BJ (cell line): ENCODE data around the gene P2RX3. TPM values are rescaled to one million over a fixed set of nuclear protein-coding genes. Genes with fewer than 3 reads are reported as not detected.

Experiments used
- CTCF ChIA-PET: fragments of 350-600 bp; formaldehyde crosslinking; extraction: SDS; loops from one replicate; lab custom pipeline; 2021; ENCODE audit warnings: antibody characterized with exemption, inconsistent platforms; lab: Yijun Ruan, JAX
- POLR2A ChIA-PET: fragments of 300-600 bp; sonication (Branson Sonifier 250); formaldehyde crosslinking; extraction: SDS; loops from one replicate; lab custom pipeline; 2021; ENCODE audit warnings: antibody characterized with exemption; lab: Charles Lee
- DNase-seq: peaks from one replicate; pipeline ENCODE4 v3.0.0-alpha.2; 2011; ENCODE audit warnings: low read depth
- H3K27me3 ChIP-seq: 2 replicates; pipeline ENCODE4 v1.6.0; 2011; ENCODE audit warnings: low read length; ENCODE audit not compliant: control insufficient read depth, insufficient read depth
- H3K36me3 ChIP-seq: 2 replicates; pipeline ENCODE4 v1.5.1; 2011; ENCODE audit warnings: low read length; ENCODE audit not compliant: control insufficient read depth, insufficient read depth
- H3K4me3 ChIP-seq: 2 replicates; pipeline ENCODE4 v1.5.1; 2011; ENCODE audit warnings: low read depth, mild to moderate bottlenecking, control low read depth, low read length
- polyA plus RNA-seq: library from polyadenylated mRNA; depleted of rRNA; stranded (reverse); fragments of >200 nt; gene quantifications from 2 replicates; pipeline ENCODE4 v1.2.3, GENCODE V29; 2011
- TF ChIP-seq, protein P1 (sequence below): IDR thresholded peaks from 2 replicates; pipeline ENCODE4 v1.5.1; 2011; ENCODE audit warnings: low read depth, mild to moderate bottlenecking, control low read depth, inconsistent platforms, low read length, moderate library complexity; ENCODE audit not compliant: insufficient read depth

Gene P2RX3
- polyA plus RNA-seq, 1 experiment = not detected

GRCh38 chr11:57330029-57330428, 8.1 kb upstream of the P2RX3 start:
- POLR2A ChIA-PET = no interaction called here
- Histone ChIP-seq H3K27me3 (no peaks in the 10 kb centered on the region), H3K36me3 (peaks cover 47% of the 10 kb centered on the region), H3K4me3 (no peak overlapping the region)
- TF ChIP-seq, protein P1, sequence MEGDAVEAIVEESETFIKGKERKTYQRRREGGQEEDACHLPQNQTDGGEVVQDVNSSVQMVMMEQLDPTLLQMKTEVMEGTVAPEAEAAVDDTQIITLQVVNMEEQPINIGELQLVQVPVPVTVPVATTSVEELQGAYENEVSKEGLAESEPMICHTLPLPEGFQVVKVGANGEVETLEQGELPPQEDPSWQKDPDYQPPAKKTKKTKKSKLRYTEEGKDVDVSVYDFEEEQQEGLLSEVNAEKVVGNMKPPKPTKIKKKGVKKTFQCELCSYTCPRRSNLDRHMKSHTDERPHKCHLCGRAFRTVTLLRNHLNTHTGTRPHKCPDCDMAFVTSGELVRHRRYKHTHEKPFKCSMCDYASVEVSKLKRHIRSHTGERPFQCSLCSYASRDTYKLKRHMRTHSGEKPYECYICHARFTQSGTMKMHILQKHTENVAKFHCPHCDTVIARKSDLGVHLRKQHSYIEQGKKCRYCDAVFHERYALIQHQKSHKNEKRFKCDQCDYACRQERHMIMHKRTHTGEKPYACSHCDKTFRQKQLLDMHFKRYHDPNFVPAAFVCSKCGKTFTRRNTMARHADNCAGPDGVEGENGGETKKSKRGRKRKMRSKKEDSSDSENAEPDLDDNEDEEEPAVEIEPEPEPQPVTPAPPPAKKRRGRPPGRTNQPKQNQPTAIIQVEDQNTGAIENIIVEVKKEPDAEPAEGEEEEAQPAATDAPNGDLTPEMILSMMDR = no peak
- no peak for DNase-seq
- CTCF ChIA-PET = interaction anchor here (1.3 kb wide), 1 partner anchor 81 kb away, joined by 3 read pairs; no protein-coding TSS in a partner anchor

- peaks cover 44% of the 10 kb centered on the region for H3K36me3 ChIP-seq
Observed at GRCh38 chr11:57331720-57332119, 6.4 kb upstream of the P2RX3 start.

DNA sequence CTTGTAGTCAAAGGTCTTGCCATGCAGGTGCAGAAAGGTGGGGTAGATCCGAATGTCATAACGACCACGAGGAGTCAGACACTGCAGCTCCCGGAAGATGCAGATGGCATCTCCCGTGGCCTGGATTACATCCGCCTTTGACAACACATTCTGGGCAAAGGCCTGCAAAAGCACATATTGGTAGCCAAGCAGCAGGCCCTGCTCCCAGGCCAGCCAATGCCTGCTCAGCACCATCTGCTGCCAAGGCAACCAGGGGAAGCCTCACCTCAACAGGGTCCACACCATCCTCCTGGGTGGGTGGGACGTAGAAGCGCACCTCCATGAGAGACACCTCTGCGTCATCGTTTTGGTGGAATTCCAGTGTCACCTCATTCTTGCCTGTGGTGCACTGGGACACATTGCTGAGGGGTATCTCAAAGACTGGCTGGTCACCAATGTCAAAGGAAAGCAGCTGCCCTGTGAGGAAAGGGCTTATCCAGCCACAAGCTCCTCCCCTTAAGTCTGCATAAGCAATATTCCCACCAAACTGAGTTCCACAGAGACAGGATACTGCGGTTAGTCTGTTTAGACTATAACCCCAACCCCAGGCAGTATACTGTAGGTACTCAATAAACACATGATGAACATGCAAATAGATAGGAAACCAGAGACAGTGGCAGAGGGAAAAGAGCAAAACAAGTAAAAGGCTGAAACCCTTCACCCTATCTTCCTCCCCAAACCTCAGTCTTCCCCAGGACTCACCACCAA, 5.3 kb upstream of the P2RX3 start:
- CTCF ChIA-PET = interaction anchor here (2.3 kb wide), 1 partner anchor 13 kb away, joined by 7 read pairs; no protein-coding TSS in a partner anchor
- TF ChIP-seq, protein P1 = no peak
- Histone ChIP-seq H3K4me3 (no peak overlapping the region), H3K27me3 (no peaks in the 10 kb centered on the region), H3K36me3 (peaks cover 34% of the 10 kb centered on the region)
- POLR2A ChIA-PET = no interaction called here
- DNase-seq = no peak

More at GRCh38 chr11:57331720-57332119, 6.4 kb upstream of the P2RX3 start:
- DNase-seq = no peak
- Histone ChIP-seq H3K27me3 (no peaks in the 10 kb centered on the region), H3K4me3 (no peak overlapping the region)
- CTCF ChIA-PET = no interaction called here
- POLR2A ChIA-PET = no interaction called here
- TF ChIP-seq, protein P1 = no peak

DNA sequence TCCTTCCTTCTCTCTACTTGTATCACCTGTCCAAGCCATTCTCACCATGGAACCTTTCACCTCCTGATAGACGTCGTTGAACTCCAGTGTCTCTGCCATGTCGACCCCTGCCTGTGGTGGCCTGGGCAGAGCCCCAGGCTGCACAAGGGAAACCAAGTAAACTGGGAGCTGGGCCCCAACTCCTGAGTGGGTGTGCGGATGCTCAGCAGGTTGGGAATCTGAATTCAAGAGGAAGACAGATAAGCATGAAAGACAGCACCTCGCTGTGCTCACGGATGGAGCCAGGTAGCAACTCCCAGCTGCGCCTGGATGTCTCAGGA, 3.2 kb upstream of the P2RX3 start:
- no peak for DNase-seq
- POLR2A ChIA-PET = interaction anchor here (0.7 kb wide), 1 partner anchor 16 kb away, joined by 3 read pairs; no protein-coding TSS in a partner anchor
- TF ChIP-seq, protein P1 = no peak
- peak overlapping the region; percentile 89 for H3K4me3 ChIP-seq
- peaks cover 25% of the 10 kb centered on the region for H3K36me3 ChIP-seq
- no peaks in the 10 kb centered on the region for H3K27me3 ChIP-seq
- CTCF ChIA-PET = interaction anchor here (1.3 to 2.3 kb wide), 2 partner anchors 9 to 11 kb away, joined by 4 to 7 read pairs; no protein-coding TSS in a partner anchor

DNA sequence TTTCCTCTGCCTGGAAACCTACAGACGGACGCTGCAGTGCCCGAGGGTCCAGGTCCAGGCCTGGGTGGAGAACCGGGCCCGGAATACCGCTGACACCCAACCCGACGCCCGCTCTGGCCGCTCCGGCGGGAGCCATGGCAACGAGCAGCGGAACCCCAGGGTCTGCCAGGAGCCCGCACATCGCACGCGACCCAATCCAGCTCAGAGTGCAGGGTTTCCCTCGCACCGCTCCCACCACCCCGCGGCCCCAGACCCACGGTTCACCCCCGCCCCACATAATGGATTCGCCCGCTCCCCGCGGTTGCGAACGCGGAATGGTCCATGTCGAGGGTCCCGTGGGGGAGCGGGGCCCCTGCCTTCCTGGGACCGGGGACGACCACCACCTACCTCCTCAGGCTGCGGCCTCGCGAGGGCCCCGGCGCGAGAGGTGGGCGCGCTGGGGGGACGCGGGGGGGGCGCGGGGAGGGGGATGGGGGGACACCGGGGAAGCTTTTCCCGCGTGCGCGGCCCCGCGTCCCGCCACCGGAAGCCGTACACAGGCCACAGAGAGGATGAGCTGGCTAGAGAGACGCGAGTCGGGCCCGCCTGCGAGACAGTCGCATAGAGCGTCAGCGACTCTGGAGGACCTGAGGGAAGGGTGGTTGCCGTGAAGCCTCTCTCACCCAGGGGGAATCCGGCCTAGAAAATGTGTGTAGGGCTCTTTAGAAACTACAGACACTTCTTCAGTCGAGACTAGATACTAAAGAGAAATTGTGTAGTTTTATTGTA, 2.6 kb upstream of the P2RX3 start, which contains the start of gene SSRP1:
SSRP1 (minus strand) TSS at position 550 of the 768 bp plus-strand sequence. CDS start 771 bp downstream, outside the sequence.
- Histone ChIP-seq H3K27me3 (no peaks in the 10 kb centered on the region; the same call in 1 of the 2 replicates), H3K36me3 (peaks cover 20% of the 10 kb centered on the region), H3K4me3 (peak within 1 kb of the TSS; percentile 89)
- no peak for DNase-seq
- TF ChIP-seq, protein P1 = no peak
- ChIA-PET POLR2A (interaction anchor here (0.5 to 0.6 kb wide), 2 partner anchors 56 to 314 kb away, joined by 3 read pairs; no protein-coding TSS in a partner anchor), CTCF (interaction anchor here (1.3 to 2.3 kb wide), 2 partner anchors 9 to 10 kb away, joined by 4 to 7 read pairs; no protein-coding TSS in a partner anchor)
